IPS-18c (cell line): ENCODE measurements around the gene ZMAT5.

Source experiments
- H3K4me3 ChIP-seq: 2 replicates; pipeline ENCODE4 v1.7.0; 2013; ENCODE audit warnings: low read depth, mild to moderate bottlenecking, low read length, moderate library complexity; ENCODE audit not compliant: insufficient read depth
- H3K9me3 ChIP-seq: one replicate; pipeline ENCODE4 v1.6.1; 2013; ENCODE audit warnings: mild to moderate bottlenecking, low read length, moderate library complexity; ENCODE audit not compliant: control insufficient read depth, insufficient read depth

The ZMAT5 gene

DNA sequence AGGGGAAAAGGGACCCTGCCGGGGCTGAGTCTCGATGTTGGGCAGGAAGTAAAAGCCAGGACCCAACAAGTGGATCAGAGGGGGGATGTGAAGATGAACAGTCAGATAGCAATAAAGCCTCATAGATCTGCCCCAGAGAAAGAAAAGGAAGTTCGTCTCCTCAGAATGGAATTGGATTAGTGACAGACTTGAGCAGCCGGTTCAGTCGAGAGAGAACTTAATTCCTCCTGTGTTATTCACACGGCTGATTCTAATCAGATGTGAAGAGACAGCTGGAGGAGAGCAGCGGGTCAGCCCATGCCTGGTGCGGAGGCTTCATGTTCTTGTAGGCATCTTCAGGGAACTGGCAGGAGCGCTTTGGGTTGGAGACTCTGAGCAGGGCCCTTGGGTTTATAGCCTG is 76.3 kb downstream of the ZMAT5 start:
- no peaks in the 10 kb centered on the region for H3K9me3 ChIP-seq
- no peak overlapping the region for H3K4me3 ChIP-seq

DNA sequence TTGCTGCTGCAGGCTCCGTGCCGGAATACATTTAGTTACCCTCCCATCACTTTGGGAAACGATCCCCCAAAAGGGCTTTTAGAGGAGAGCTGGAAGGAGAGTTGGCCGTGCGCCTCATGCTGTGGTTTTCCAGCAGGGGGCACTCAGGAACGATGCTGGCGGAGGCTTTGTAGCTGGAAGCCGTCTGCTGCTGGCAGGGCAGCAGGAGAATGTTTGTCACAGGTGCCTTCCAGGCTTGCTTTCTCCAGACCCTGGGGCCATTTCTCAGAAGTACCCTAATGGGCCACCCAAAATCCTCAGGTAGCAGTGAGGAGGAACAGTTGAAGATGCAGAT is 77.0 kb downstream of the ZMAT5 start:
- Histone ChIP-seq H3K9me3 (no peaks in the 10 kb centered on the region), H3K4me3 (no peak overlapping the region)

DNA sequence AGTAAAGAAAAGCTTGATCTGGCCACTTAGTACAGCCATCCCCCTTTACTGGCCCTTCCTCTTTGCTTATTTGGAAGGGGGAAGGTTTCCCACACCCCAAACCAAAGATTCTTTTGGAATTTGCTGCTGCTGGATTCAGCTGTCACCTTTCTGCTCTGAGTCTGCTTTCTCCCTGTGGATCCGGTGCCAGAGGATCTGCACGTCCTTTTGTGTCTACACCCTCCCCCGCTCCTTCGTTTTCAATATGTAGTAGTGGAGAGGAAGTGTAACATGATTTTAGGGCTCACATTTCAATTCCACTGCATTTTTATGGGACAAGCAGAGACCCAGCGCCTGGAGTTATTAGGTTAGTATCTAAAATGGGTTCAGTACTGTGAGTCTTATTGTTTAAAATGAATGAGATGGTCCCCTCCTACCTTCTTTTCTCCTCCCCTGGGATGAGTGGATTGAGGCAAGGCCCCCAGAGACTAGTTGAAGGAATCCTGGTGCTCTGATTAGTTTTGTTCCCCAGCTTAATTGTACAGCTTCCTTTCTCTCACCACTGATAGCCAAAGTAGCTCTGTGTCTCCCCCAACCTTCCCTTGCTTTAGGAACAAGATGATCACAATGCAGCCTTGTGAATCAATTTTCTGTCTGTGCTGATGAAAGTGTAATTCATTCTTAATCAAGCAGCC is 77.5 kb downstream of the ZMAT5 start:
- Histone ChIP-seq H3K4me3 (no peak overlapping the region), H3K9me3 (no peaks in the 10 kb centered on the region)

DNA sequence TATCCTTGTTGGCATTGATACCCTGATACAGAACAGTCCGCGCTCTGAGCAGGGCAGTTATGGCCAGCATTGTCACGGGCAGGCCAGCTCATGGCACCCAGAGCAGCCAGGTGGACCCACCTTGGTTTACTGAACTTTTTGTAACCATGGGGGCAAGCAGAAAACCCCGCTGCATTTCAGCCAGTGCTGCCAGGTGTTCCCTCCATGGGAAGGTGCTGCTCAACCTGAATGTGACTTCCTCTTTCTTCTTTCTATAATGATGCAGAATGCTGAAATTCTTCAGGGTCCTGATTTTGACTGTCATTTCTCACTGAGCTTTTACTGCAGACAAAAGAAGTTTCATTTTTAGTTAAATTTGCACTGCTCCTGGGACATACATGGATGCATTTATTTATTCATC is 82.6 kb downstream of the ZMAT5 start:
- H3K9me3 ChIP-seq = no peaks in the 10 kb centered on the region
- no peak overlapping the region for H3K4me3 ChIP-seq

DNA sequence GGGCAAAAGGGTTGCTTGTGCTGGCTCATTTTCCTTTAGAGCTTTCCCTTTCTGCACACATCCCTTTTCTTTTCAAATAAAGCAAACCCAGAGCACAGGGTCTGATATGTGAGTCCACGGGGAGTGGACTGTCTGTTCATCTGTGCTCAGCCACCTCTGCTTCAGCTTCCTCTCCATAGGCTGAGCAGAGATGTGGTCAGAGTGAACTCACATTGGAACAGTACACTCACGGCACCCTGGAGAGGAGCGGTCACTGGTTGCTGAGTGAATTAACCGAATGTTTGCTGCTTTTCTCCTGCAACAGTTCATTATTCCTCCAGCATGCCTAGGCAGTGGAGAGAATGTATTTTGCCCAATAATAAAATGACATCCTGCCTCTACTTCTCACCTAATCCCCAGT is 83.3 kb downstream of the ZMAT5 start:
- no peaks in the 10 kb centered on the region for H3K9me3 ChIP-seq
- H3K4me3 ChIP-seq = no peak overlapping the region
